Smooth muscle cell (in vitro differentiated cells): Measurements from ENCODE around the gene PAQR9. TPM values are rescaled to one million over a fixed set of nuclear protein-coding genes. Genes with fewer than 3 reads are reported as not detected.

Experiments
- DNase-seq: peaks from one replicate; lab custom pipeline; 2025; ENCODE audit not compliant: unreplicated experiment; lab: John Stamatoyannopoulos, UW
- H2AFZ ChIP-seq: fragments of 200-600 bp; sonication (generic); 2 replicates; pipeline ENCODE4 v1.6.0; 2016; ENCODE audit warnings: antibody characterized with exemption, low read depth, mild to moderate bottlenecking
- H3F3A ChIP-seq: fragments of 200-600 bp; sonication (generic); 2 replicates; pipeline ENCODE4 v1.6.0; 2017; ENCODE audit warnings: antibody characterized with exemption, low read depth
- H3K27ac ChIP-seq: fragments of 200-600 bp; sonication (generic); 2 replicates; pipeline ENCODE4 v1.5.1; 2016; ENCODE audit warnings: low read depth, mild to moderate bottlenecking
- H3K27me3 ChIP-seq: fragments of 200-600 bp; sonication (generic); 2 replicates; pipeline ENCODE4 v1.6.1; 2016; ENCODE audit warnings: low read depth, mild to moderate bottlenecking
- H3K36me3 ChIP-seq: fragments of 200-600 bp; sonication (generic); 2 replicates; pipeline ENCODE4 v1.5.1; 2016; ENCODE audit warnings: low read depth
- H3K4me1 ChIP-seq: fragments of 200-600 bp; sonication (generic); 2 replicates; pipeline ENCODE4 v1.5.1; 2016; ENCODE audit warnings: low read depth
- H3K4me2 ChIP-seq: fragments of 200-600 bp; sonication (generic); 2 replicates; pipeline ENCODE4 v1.6.0; 2016; ENCODE audit warnings: mild to moderate bottlenecking
- H3K4me3 ChIP-seq: fragments of 200-600 bp; sonication (generic); 2 replicates; pipeline ENCODE4 v1.5.1; 2016; ENCODE audit warnings: mild to moderate bottlenecking
- H3K79me2 ChIP-seq: fragments of 200-600 bp; sonication (generic); 2 replicates; pipeline ENCODE4 v1.6.0; 2016; ENCODE audit warnings: low read depth, mild to moderate bottlenecking
- H3K9ac ChIP-seq: fragments of 200-600 bp; sonication (generic); 2 replicates; pipeline ENCODE4 v1.6.0; 2016; ENCODE audit warnings: low read depth
- H3K9me3 ChIP-seq: fragments of 200-600 bp; sonication (generic); replicated peaks from 2 replicates; pipeline ENCODE4 v1.5.1; 2016; ENCODE audit warnings: low read depth
- H4K20me1 ChIP-seq: fragments of 200-600 bp; sonication (generic); 2 replicates; pipeline ENCODE4 v1.6.0; 2016; ENCODE audit warnings: low read depth
- WGBS: methylation state at CpG from one replicate; pipeline ENCODE4 v1.1.7; 2016; ENCODE audit warnings: low lambda C conversion rate; 5-methylcytosine and 5-hydroxymethylcytosine counted together
- polyA plus RNA-seq: library from polyadenylated mRNA; unstranded; fragments of >200 nt; fragmentation: Nextera tagmentation; extraction: Ambion mirVana; gene quantifications from 2 replicates; pipeline ENCODE4 v1.2.1, GENCODE V29; 2016
- total RNA-seq: library from RNA; depleted of rRNA; stranded (reverse); fragments of >200 nt; gene quantifications from 2 replicates; pipeline ENCODE4 v1.2.3, GENCODE V29; 2014
- TF ChIP-seq, protein P1 (sequence below): fragments of 200-600 bp; sonication (generic); IDR thresholded peaks from 2 replicates; pipeline ENCODE4 v1.5.1; 2017; ENCODE audit warnings: borderline replicate concordance, mild to moderate bottlenecking, antibody characterized with exemption; ENCODE audit not compliant: insufficient read depth, poor library complexity, severe bottlenecking

The PAQR9 gene
- total and polyA plus RNA-seq, 2 experiments from 2014 or later: 0.13 to 1.0 TPM

GRCh38 chr3:142982038-142982773 lies 18.7 kb upstream of the PAQR9 start:
- no peak for DNase-seq
- 58% methylated on average over 7 of the region's 7 CpGs for WGBS

DNA sequence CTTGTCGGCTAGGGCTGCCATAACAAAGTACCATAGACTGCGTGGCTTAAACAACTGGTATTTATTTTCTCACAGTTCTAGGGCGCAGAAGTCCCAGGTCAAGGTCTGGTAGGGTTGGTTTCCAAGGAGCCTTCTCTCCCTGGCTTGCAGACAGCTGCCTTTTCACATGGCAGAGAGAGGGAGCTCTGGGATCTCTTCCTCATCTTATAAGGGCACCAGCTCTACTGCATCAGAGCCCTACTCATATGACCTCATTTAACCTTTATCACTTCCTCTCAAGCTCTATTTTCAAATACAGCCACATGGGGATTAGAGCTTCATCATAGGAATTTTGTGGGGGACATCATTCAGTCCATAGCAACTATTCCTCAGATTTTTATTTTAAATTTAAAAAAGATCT lies 17.6 kb upstream of the PAQR9 start:
- Histone ChIP-seq H3K27ac (no peak overlapping the region), H3K36me3 (no peaks in the 10 kb centered on the region), H3K9ac (no peak overlapping the region), H3K9me3 (no peaks in the 10 kb centered on the region), H4K20me1 (no peaks in the 10 kb centered on the region), H3K4me1 (no peaks in the 10 kb centered on the region), H3K27me3 (no peaks in the 10 kb centered on the region), H3K4me2 (no peak overlapping the region), H3K79me2 (no peaks in the 10 kb centered on the region), H2AFZ (no peak overlapping the region), H3K4me3 (no peak overlapping the region), H3F3A (no peaks in the 10 kb centered on the region)
- TF ChIP-seq, protein P1, sequence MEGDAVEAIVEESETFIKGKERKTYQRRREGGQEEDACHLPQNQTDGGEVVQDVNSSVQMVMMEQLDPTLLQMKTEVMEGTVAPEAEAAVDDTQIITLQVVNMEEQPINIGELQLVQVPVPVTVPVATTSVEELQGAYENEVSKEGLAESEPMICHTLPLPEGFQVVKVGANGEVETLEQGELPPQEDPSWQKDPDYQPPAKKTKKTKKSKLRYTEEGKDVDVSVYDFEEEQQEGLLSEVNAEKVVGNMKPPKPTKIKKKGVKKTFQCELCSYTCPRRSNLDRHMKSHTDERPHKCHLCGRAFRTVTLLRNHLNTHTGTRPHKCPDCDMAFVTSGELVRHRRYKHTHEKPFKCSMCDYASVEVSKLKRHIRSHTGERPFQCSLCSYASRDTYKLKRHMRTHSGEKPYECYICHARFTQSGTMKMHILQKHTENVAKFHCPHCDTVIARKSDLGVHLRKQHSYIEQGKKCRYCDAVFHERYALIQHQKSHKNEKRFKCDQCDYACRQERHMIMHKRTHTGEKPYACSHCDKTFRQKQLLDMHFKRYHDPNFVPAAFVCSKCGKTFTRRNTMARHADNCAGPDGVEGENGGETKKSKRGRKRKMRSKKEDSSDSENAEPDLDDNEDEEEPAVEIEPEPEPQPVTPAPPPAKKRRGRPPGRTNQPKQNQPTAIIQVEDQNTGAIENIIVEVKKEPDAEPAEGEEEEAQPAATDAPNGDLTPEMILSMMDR: no peak
- WGBS: 76% methylated on average over 3 of the region's 3 CpGs
- DNase-seq: no peak

More at GRCh38 chr3:142982038-142982773, 18.7 kb upstream of the PAQR9 start:
- no peaks in the 10 kb centered on the region for H3F3A ChIP-seq
- no peaks in the 10 kb centered on the region for H3K36me3 ChIP-seq
- H3K4me1 ChIP-seq: peaks cover 1% of the 10 kb centered on the region
- no peak overlapping the region for H3K9ac ChIP-seq
- no peaks in the 10 kb centered on the region for H3K79me2 ChIP-seq
- TF ChIP-seq, protein P1: no peak
- no peak overlapping the region for H2AFZ ChIP-seq
- no peaks in the 10 kb centered on the region for H4K20me1 ChIP-seq
- no peak overlapping the region for H3K27ac ChIP-seq
- H3K4me3 ChIP-seq: no peak overlapping the region
- H3K27me3 ChIP-seq: no peaks in the 10 kb centered on the region
- H3K9me3 ChIP-seq: no peaks in the 10 kb centered on the region
- no peak overlapping the region for H3K4me2 ChIP-seq

- Histone ChIP-seq H3K9ac (no peak overlapping the region), H3K9me3 (no peaks in the 10 kb centered on the region), H3K36me3 (no peaks in the 10 kb centered on the region), H3K27me3 (no peaks in the 10 kb centered on the region), H2AFZ (no peak overlapping the region), H3K27ac (no peak overlapping the region), H3F3A (no peaks in the 10 kb centered on the region), H3K79me2 (no peaks in the 10 kb centered on the region), H4K20me1 (no peaks in the 10 kb centered on the region), H3K4me3 (no peak overlapping the region), H3K4me1 (no peaks in the 10 kb centered on the region), H3K4me2 (no peak overlapping the region)
- no peak for DNase-seq
- TF ChIP-seq, protein P1: no peak
- WGBS: 84% methylated on average over 1 of the region's 1 CpG
Observed at GRCh38 chr3:142977399-142977728, 13.9 kb upstream of the PAQR9 start.
